GM18520 (cell line): ENCODE measurements around the gene NCOR2.

Source experiments
- ATAC-seq: cut with Tn5 transposase; IDR thresholded peaks from one replicate; pipeline ENCODE4 v1.9.1; 2021; ENCODE audit not compliant: unreplicated experiment

Gene NCOR2

DNA sequence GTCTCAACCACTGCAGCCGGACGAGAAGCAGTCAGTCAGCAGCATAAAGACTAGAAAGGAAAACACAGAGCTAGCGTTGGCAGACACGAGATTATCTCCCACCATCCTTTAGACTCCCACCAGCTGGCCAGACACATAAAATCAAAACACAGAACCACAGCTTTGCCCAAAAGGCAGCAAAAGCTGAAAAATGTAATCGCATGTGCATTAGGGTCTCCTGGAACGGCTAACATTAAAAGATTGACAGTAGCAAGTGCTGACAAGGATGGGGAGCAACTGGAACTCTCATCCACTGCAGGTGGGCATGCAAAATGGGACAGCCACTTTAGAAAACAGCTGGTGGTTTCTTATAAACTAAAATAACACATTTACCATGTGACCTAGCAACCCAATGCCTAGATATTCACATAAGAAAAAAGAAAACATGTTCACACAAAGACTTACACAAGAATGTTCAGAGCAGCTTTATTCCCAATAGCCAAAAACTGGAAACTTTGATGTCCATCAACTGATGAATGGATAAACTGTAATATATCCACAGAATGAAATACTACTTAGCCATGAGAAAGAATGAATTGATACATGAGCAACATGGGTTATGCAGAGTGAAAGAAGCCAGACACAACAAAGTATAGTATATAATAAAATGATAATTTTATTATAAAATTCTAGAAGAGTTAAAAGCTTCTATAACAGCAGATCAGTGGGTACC, 37.7 kb downstream of the NCOR2 start:
- no peak for ATAC-seq

DNA sequence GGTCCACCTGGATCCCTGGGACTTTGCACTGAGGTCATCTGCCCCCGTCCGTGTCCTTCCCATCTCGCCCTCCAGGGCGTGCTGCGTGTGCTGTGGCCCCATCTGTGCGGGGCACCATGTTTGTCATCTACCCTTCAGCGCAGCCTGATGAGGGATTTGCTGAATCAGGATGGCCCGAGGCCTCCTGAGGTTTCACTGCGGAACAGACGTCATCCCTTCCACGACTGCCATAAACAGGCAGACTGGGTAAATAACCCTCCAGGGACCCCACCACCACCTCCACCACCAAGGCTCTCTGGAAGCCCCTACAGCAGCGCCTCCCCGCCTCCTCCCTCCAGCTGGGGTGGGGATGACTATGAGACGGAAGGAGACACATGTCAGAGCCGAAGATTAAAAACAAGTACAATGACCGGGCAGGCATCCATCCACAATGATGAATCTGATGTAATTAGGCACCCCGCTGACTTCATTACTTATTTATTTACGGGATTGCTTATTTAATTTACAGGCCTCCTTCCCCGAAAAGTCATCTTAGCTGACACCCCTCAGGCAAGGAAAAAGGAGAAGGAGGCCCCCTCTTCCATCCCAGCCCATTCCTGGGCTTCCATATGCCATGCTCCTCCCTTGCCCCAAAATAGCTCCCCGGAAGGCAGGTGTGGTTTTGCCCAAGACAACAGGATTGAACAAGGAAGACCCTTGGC, 39.4 kb downstream of the NCOR2 start:
- ATAC-seq = no peak

DNA sequence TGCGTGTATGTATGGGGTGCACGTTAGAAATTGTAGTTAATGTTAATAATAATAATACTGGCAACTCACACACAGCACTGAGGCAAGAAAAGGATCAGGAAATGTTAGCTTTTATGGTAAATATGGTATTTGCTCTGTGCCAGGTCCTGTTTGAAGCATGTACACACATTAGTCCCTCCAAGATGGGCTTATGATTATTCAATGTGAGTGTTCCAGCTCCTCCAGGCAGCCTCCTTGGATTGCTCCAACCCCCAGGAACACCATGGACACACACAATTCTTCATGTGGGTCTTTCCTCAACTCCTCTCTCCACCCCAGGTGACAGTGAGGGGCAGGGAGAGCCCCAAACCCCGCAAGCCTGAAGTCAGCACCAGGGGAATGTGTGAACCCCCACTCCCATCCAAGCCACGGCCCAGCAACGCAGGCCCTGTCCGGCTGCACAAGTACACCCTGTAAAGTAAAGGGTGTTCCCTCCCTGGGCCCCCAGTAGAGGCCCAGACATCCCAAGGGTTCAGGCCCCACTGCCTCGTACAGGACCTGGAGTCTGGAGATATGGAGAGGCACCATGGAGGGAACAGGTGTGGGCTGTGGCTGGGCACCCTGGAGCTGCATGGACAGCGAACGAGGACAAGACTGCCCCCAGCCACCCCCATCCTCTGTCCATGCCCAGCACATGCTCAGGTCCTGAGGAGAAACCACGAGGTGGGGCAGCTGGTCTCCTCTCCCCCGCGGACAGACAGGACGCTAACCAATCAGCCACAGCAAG, 41.3 kb downstream of the NCOR2 start:
- no peak for ATAC-seq

DNA sequence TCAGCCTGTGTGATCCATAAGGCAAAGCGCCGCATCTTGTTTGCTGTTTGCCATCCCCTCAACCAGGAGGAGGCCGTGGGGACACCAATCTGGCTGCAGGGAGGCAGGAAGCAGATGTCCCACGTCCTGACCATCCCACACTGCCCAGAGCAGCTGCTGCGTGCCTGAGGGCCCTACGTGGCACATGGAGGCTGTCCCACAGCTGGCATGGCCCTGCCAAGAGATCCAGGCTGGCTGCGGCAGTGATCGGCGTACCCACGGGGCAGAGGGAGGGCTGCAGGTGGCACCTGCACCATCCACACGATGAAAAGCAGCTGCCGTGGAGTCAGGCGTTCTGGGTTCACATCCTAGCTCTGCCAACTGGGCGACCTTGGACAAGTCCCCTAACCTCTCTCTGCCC, 42.0 kb downstream of the NCOR2 start:
- ATAC-seq = no peak

DNA sequence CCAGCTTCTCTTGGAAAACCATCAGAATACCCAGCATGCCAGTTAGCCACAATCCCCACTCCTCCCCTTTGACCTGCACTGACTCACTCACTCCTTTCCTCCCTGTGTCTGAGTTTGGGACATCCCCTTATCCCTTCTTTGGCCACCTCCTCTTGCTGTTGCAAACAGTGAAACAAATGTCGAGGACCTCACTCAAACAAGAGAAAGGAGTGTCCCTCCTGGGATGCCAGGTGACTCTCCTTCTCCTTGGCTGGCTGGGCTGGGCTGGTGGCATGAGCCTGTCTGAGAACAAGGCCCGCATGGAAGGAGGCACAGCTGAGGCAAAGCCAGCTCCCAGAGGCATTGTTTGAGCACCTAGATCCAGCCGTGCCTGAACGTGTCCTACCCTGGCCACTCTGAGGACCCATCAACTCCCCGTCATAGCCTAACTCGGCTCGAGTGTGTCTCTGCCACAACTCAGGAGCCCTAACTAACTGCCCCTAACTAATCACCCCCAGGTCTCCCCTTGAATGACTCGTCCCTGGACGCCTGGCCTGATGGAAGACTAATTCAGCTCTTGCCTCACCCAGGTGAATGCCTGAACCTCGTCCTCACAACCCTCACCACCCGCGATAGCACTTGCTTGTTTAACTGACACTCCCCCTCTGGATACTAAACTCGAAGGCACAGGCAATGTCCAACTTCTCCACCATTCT, 43.0 kb downstream of the NCOR2 start:
- ATAC-seq = no peak

DNA sequence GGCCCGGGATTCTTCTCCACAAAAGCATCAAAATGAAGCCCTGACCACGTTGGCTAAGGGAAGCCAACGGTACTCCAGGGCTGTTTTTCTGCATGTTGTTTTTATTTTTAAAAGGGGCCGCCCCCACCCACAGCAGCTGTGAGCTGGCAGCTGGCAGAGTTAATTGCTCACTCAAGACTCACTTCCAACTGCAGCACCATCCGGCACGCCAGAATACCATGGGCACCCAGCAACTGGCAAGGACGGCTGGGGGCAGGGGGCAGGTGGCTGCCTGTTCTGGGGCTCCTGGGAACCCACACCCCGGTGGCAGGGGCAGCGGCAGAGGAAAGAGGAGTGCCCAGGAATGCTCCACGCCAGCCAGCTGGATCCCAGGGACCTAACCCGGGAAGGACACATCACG, 44.3 kb downstream of the NCOR2 start:
- ATAC-seq = no peak

DNA sequence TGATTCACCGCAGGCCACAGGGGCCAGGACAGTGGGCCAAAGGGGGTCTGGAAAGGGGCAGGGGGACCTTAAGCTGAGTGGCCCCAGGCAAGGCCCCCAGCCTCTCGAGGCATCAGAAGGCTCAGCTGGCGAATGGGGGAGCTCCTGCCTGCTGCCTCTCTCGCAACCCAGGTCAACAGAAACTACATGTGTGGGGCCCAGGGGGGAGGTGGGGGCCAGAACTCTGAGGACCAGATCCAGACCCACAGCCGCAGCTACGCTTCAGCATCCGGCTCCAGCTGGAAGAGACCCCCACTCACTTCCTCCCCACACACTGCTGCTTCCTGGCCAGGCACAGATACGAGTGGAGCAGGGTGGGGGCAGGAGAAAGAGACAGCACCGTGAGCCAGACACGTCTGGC, 46.5 kb downstream of the NCOR2 start:
- no peak for ATAC-seq

DNA sequence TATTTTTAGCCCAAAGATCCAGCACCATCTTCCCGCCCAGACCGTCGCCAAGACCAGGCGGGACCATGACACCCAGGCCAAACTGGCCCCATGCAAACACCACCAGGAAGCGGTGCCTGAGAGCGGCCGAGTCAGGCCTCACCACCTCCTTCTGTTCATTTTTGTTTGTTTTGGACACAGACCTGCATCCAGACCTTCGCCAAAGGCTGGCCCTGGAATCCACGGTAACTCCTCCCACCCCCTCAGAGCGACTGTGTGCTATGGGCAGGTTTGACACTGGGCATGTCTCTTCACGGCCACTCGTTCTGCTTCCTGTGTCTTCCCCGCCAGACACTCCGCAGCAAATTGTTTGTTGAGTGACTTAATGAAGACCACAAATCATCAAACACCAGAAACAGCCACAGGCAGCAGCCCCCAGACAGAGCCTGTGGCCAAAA, 47.1 kb downstream of the NCOR2 start:
- ATAC-seq = no peak

DNA sequence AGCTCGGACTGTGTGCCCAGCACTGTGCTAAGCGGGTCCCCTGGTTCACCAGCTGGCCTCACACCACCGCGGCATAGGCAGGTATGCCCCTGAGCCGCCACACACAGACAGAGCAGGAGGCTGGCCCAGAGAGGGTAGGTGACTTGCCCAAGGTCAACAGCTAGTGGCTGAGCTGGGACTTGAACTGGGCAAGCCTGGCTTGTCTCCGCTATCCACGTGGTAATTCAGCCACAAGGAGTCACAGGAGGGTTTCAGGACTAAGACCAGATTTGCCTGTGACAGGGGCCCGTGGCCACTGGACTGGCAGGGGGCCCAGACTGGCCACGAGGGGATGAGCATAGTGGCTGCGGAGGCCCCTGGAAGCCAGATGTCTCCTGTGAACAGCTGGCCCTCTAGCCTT, 47.7 kb downstream of the NCOR2 start:
- no peak for ATAC-seq

DNA sequence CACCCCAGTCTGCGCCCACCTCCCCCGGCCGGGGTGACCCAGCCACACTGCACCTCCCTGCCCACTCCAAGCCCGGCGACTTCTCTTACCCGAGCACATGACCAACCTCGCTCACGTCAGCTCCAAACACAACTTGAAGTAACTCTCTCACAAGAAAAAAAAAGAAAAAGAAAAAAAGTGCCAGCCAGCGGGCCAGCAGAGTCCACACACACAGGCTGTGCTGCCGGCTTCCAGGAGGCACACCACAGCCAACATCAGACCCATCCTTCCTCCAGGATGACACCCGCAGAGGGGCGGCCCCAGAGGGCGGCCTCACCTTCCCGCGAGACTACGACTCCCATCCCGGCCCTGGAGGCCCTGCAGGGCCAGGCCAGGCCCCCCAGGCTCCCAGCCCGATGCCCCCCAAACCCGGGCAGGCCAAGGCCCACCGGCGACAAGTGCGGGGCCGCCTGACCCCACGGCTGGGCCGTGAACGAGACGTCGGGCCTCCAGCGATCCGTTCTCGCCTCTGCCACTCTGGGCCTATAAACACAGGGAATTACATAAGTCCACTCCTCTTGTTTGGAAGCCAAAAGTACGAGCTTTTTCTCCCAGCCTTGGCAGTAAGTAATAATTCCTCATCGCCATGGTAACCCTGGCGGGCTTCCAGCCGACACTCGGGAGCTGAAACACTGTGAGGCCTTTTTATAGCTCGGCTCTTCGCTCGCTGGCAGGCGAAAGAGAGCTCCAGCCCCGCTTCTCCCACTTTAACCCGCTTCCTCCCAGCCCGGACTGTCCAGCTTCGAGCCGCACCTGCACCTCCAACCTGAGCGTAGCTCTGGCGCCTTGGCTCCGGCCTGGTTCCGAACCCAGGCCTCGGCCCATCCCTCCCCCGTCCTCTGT, 49.1 kb downstream of the NCOR2 start:
- ATAC-seq = no peak
